ENCODE results near the gene CYP2J2. TPM values are rescaled to one million over a fixed set of nuclear protein-coding genes. Genes with fewer than 3 reads are reported as not detected.

The CYP2J2 gene
- total RNA-seq, 1 experiment from 2014 or later: 0.46 TPM

GRCh38 chr1:59952065-59952464, 25.5 kb upstream of the CYP2J2 start:
- ATAC-seq: no peak
- Mint-ChIP-seq H3K27ac (no peak overlapping the region), H3K9me3 (no peaks in the 10 kb centered on the region), H3K36me3 (no peaks in the 10 kb centered on the region), H3K4me1 (no peaks in the 10 kb centered on the region), H3K4me3 (no peak overlapping the region), H3K27me3 (ENCODE audit: low read depth) (no peaks in the 10 kb centered on the region)
- ChIA-PET POLR2A (interaction anchor here (0.6 kb wide), 1 partner anchor 42 kb away, joined by 4 read pairs; no protein-coding TSS in a partner anchor), CTCF (interaction anchor here (0.6 kb wide), 1 partner anchor 162 kb away, joined by 3 read pairs; no protein-coding TSS in a partner anchor)
- no peak for TF ChIP-seq ETV6 (CRISPR knock-in tag; IDR thresholded peaks at IDR 0.05)
- TF ChIP-seq ZMAT4 (CRISPR knock-in tag; IDR thresholded peaks at IDR 0.05): no peak
- no peak for TF ChIP-seq RELA (CRISPR knock-in tag; IDR thresholded peaks at IDR 0.05; ENCODE audit: borderline replicate concordance)
- TF ChIP-seq ZNF671 (CRISPR knock-in tag; IDR thresholded peaks at IDR 0.05): no peak
- TF ChIP-seq ZNF532 (CRISPR knock-in tag; IDR thresholded peaks at IDR 0.05; ENCODE audit: borderline replicate concordance): no peak
- TF ChIP-seq ERG (CRISPR knock-in tag; IDR thresholded peaks at IDR 0.05): no peak
- TF ChIP-seq RORB (CRISPR knock-in tag; IDR thresholded peaks at IDR 0.05): no peak
- TF ChIP-seq NFATC4 (CRISPR knock-in tag; IDR thresholded peaks at IDR 0.05): no peak
- TF ChIP-seq ATF6 (CRISPR knock-in tag; IDR thresholded peaks at IDR 0.05): no peak
- no peak for TF ChIP-seq SP1 (CRISPR knock-in tag; conservative IDR thresholded peaks at IDR 0.05)
- no peak for DNase-seq (ENCODE audit: low spot score)

GRCh38 chr1:59949648-59950047, 23.1 kb upstream of the CYP2J2 start:
- Mint-ChIP-seq H3K36me3 (no peaks in the 10 kb centered on the region), H3K4me3 (no peak overlapping the region), H3K9me3 (no peaks in the 10 kb centered on the region), H3K27ac (no peak overlapping the region), H3K4me1 (no peaks in the 10 kb centered on the region), H3K27me3 (ENCODE audit: low read depth) (no peaks in the 10 kb centered on the region)
- ChIA-PET POLR2A (no interaction called here), CTCF (interaction anchor here (1.8 to 2.3 kb wide), 2 partner anchors 22 to 71 kb away, joined by 8 to 11 read pairs; no protein-coding TSS in a partner anchor)
- no peak for ATAC-seq
- TF ChIP-seq IRF2 (CRISPR knock-in tag; IDR thresholded peaks at IDR 0.05; ENCODE audit: borderline replicate concordance, low read depth): no peak
- no peak for TF ChIP-seq ERG (CRISPR knock-in tag; IDR thresholded peaks at IDR 0.05)
- no peak for TF ChIP-seq ZNF425 (CRISPR knock-in tag; conservative IDR thresholded peaks at IDR 0.05)
- TF ChIP-seq STAT6 (CRISPR knock-in tag; conservative IDR thresholded peaks at IDR 0.05; ENCODE audit: low read depth): no peak
- no peak for TF ChIP-seq ZNF416 (CRISPR knock-in tag; IDR thresholded peaks at IDR 0.05)
- TF ChIP-seq ZNF121 (CRISPR knock-in tag; IDR thresholded peaks at IDR 0.05): no peak
- no peak for DNase-seq (ENCODE audit: low spot score)

Measured in WTC11 (cell line).